GM18502 (cell line): ENCODE data around the gene NTMT1.
"Not testable (repeated sequence)": the region's sequence is repeated elsewhere in the genome, so short reads cannot be mapped to it uniquely, and the experiment has no call there.

ENCODE experiments used
- ATAC-seq: cut with Tn5 transposase; IDR thresholded peaks from one replicate; pipeline ENCODE4 v1.9.1; 2021; ENCODE audit warnings: mild to moderate bottlenecking; ENCODE audit not compliant: unreplicated experiment, poor library complexity

The NTMT1 gene, protein sequence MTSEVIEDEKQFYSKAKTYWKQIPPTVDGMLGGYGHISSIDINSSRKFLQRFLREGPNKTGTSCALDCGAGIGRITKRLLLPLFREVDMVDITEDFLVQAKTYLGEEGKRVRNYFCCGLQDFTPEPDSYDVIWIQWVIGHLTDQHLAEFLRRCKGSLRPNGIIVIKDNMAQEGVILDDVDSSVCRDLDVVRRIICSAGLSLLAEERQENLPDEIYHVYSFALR

GRCh38 chr9:129626079-129626624 is at the start of gene NTMT1:
NTMT1 (plus strand) TSS chr9:129626163; CDS start chr9:129632704, 6,541 bp downstream.
- ATAC-seq = peak; percentile 80

- no peak for ATAC-seq
Measured at GRCh38 chr9:129576546-129577543, 49.1 kb upstream of the NTMT1 start.

DNA sequence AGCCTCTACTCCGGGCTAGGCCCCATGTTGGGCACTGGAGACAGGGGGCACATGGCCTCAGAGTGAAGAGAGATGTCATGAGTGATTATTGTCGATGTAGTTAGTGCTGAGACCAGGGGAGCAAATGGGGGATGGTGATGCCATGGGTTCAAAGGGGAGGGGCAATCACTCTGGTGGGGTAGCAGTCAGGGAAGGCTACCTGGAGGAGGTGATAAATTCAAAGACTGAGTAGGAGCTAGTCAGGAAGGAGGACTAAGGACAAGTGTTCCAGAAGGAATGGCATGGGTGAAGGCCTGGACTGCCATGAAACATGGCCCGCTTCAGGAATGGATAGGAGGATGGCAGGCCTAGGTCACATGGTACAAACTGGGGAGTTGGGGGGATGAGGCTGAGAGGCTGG is 46.7 kb upstream of the NTMT1 start:
- no peak for ATAC-seq

GRCh38 chr9:129580211-129580915 is 45.6 kb upstream of the NTMT1 start:
- ATAC-seq = peak; percentile 67

DNA sequence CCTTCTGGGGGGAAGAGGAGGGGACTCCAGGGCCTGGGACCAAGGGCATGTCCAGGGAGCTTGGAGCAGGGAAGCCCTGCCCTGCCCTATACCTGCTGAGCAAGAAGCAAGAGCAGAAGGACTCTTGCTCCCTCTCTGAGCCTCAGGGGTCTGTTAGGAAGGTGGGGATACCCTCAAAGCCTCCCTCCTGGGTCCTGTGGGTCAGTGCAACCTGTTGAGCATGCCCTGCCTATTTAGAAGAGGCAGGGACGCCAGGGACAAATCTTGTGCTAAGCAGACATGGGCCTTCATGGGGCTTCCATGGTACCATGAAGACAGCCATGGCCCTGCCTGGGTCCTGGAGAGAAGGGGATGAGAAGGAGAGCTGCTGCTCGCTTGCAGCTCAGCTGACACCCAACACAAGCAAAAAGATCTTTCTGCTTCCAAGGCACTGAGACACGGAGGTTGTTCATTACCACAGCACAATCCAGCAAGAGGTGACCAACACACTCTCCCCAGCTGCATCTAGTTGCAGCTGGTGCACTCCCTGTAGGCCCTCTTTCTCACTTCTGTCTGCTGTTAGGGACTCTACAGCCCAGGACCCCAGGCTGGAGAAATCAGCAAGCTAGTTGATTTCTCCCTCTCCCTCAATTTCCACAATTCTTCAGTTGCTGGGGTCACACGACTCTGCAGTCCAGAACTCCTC is 44.3 kb upstream of the NTMT1 start:
- ATAC-seq = no peak

GRCh38 chr9:129582855-129583254 is 43.1 kb upstream of the NTMT1 start:
- ATAC-seq = no peak

GRCh38 chr9:129583308-129584038 is 42.5 kb upstream of the NTMT1 start:
- ATAC-seq = no peak

- ATAC-seq = no peak
Measured at GRCh38 chr9:129584136-129584535, 41.8 kb upstream of the NTMT1 start.

- ATAC-seq = no peak
Measured at GRCh38 chr9:129585352-129585751, 40.6 kb upstream of the NTMT1 start.

DNA sequence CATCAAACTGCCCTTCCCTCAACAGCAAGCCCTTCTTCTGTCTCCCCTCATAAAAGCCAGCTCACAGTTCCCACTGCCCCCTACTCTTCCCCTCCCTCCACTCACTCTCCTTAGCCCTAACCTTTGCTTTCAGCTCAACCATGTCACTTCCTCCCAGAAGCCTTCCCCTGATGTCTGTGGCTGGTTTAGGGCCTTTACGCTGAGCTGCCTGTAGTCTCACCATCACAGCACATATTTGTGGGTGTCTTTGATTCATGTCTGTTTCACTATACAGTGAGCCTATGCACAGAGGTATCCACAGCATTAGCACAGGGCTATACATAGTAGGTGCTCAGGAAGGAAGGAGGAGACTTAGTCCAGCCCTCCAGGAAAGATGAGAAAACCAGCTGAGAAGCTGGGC is 39.7 kb upstream of the NTMT1 start:
- ATAC-seq = no peak

DNA sequence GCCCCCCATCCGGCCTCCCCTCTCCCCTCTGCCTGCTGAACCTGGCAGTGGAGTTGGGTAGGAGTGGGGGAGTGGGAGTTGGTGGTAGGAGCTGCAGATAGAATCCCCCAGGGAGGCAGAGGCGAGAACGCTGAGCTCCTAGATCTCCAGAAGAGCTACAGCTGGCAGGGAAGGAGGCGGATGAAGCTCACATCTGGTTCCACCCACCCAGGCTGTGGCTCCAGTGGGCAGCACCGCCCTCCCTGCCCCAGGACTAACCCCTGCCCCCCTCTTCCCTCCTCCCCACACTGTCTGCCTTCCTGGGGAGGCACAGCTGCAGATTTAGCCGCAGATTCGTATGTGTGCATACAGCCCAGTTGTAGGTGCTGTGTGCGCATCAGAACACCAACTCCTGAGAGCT is 39.3 kb upstream of the NTMT1 start:
- no peak for ATAC-seq

DNA sequence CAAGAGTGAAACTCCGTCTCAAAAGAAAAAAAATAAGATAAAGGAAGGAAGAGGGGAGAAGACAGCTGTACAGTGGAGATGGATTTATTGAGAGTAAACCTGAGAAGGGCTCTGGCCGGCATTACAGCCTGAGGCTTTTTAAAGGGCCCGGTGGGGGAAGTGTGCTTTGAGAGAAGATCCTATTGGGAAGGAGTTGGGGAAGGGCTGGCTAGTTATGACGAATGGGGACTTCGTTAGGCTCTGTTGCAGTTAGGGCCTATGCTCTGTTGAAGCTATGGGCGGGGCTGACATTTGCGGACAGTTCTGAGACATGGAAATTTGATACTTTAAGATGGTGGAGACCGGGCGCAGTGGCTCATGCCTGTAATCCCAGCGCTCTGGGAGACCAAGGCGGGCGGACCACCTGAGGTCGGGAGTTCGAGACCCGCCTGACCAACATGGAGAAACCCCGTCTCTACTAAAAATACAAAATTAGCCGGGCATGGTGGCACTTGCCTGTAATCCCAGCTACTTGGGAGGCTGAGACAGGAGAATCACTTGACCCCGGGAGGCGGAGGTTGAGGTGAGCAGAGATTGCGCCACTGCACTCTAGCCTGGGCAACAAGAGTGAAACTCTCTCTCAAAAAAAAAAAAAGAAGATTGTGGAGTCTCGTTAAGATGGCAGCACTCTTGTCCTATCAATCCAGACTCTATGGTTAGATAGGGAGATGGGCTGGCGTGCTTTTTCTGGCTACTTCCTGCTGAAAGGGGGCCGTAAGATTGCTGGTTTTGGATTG is 38.3 kb upstream of the NTMT1 start:
- ATAC-seq = no peak

DNA sequence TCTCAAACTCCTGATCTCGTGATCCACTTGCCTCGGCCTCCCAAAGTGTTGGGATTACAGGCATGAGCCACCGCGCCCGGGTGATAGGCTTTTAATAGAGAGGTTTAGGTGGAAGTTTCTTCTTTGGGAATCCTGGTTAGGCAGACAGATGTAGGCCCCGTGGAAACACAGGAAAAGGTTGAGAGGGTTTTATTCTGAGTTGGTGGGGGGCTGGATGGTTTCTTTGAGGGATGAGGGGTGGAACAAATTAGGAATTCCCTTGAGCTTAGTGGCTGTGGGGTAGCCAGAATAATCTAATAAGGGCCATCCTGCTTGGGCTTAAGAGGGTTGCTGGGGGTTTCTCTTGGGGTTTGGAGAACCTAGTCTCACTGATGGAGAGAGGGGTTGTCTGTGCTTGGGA is 35.5 kb upstream of the NTMT1 start:
- no peak for ATAC-seq

DNA sequence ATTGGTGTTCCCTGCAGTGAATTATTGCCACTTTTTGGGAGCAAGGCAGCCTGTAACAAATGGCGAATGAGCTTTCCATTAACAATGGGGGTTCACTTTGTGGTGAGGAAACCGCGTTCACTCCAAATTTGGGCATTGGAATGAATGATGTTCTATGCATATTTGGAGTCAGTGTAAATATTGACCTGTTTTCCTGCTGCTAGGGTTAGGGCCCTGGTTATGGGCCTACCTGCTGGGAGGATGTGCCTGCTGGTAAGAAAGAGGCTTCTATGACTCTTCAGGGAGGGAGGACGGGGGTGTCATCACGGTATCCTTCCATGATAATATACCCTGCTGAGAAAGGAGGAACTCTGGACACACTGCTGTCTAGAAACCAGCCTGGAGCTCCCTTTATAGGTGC is 34.0 kb upstream of the NTMT1 start:
- ATAC-seq = no peak

GRCh38 chr9:129592790-129593189 is 33.2 kb upstream of the NTMT1 start:
- ATAC-seq = not testable (repeated sequence)

DNA sequence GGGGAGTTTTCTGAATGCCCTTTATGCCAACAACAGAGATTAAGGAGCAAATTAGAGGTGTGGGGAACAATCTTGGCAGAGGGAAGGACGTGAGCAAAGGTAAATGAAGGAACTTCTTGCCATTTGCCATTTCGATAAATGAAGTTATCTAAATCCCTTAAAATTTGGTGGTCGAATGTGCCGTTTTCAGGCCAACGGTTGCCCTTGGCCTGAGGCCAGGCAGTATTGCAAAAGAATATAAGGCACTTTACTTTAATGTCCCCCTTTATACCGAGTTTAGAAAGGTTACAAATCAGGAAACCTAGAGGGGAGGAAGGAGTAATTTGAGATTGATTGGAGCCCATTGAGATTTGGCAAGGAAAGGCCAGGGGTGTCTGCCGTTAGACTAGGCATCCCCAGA is 31.3 kb upstream of the NTMT1 start:
- ATAC-seq = no peak

DNA sequence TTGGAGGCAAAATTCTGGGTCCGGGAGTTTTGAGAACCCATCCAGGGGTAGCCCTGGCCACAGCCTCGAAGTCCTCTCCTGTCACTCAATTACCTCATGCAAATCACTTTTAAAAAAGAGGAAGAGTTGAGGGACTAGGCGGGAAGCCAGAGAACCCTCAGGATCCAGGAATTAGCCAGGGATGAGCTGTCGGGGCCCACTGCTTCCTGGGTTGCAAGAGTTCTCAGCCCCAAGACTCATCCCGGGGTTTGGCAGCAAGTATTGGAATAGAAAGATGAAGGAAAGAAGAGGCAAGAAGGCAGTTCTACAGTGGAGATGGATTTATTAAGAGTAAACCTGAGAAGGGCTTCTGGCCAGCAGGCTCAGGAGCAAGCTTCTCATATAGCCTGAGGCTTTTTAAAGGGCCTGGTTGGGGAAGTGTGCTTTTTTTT is 30.6 kb upstream of the NTMT1 start:
- no peak for ATAC-seq

DNA sequence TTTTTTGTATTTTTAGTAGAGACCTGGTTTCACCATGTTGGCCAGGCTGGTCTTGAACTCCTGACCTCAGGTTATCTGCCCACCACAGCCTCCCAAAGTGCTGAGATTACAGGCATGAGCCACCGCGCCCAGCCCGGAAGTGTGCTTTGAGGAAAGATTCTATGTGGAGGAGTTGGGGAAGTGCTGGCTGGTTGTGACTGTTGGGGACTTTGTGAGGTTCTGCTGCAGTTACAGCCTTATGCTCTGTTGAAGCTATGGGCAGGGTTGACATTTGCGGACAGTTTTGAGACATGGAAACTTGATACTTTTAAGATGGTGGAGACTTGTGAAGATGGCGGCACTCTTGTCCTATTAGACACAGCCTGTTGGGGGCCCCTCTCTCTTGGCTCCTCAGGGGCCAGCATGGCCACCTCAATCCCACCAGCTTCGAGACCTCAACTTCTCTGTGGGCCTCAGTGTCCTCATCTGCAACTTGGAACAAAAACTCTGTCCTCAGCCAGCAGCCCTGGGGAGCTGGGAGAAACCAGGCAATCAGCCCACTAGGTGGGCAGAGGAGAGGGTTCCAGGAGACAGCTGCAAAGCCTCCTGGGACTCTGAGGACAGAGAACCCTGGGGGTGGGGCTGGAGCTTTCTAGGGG is 29.9 kb upstream of the NTMT1 start:
- no peak for ATAC-seq
